Spleen (tissue), 11 donors: ENCODE measurements around the gene SLC25A26. TPM values are rescaled to one million over a fixed set of nuclear protein-coding genes. Genes with fewer than 3 reads are reported as not detected.

Experiments used
- DNase-seq: peaks from one replicate; pipeline ENCODE4 v3.0.0-alpha.2; 2020
- H3K27ac ChIP-seq, 8 donors: fragments of 200-600 bp; sonication (generic) in 7 of 8; 1 replicate in 4 of 8; 2 replicates in 4 of 8; pipeline versions ENCODE4 v1.5.0 to v1.8.0; 2016 to 2021; ENCODE audit warnings: inconsistent platforms in 4 of 8, mild to moderate bottlenecking in 4 of 8, moderate library complexity in 1 of 8
- H3K27me3 ChIP-seq, 7 donors: fragments of 200-600 bp; sonication (generic) in 6 of 7; replicated peaks in 1 of 7; 1 replicate in 4 of 7; 2 replicates in 3 of 7; pipeline versions ENCODE4 v1.5.0 to v1.8.0; 2016 to 2021; ENCODE audit warnings: inconsistent platforms in 3 of 7, mild to moderate bottlenecking in 1 of 7
- H3K36me3 ChIP-seq, 6 donors: fragments of 200-600 bp; sonication (generic) in 5 of 6; 1 replicate in 4 of 6; 2 replicates in 2 of 6; pipeline versions ENCODE4 v1.5.0 to v1.8.0; 2016 to 2021; ENCODE audit warnings: inconsistent platforms in 2 of 6
- H3K4me1 ChIP-seq, 6 donors: fragments of 200-600 bp; sonication (generic) in 5 of 6; 1 replicate in 3 of 6; 2 replicates in 3 of 6; pipeline versions ENCODE4 v1.5.0 to v1.8.0; 2016 to 2021; ENCODE audit warnings: inconsistent platforms in 3 of 6
- H3K4me3 ChIP-seq, 8 donors: fragments of 200-600 bp; sonication (generic) in 7 of 8; 1 replicate in 4 of 8; 2 replicates in 4 of 8; pipeline versions ENCODE4 v1.5.0 to v1.8.0; 2016 to 2021; ENCODE audit warnings: inconsistent platforms in 4 of 8, mild to moderate bottlenecking in 4 of 8, moderate library complexity in 2 of 8
- H3K9me3 ChIP-seq, 8 donors: fragments of 200-600 bp; sonication (generic) in 7 of 8; 1 replicate in 4 of 8; 2 replicates in 4 of 8; pipeline versions ENCODE4 v1.5.0 to v1.8.0; 2016 to 2021; ENCODE audit warnings: inconsistent platforms in 4 of 8
- CTCF ChIP-seq, 11 experiments: fragments of 200-600 bp in 7 of 11; fragments of 450-650 bp in 4 of 11; sonication (generic) in 4 of 11; IDR thresholded peaks in 8 of 11; conservative IDR thresholded peaks in 3 of 11; 1 replicate in 7 of 11; 2 replicates in 4 of 11; pipeline versions ENCODE4 v1.4.0 to v1.8.0; 2016 to 2021; ENCODE audit warnings: antibody characterized with exemption in 11 of 11, inconsistent platforms in 4 of 11, mild to moderate bottlenecking in 1 of 11
- POLR2A ChIP-seq, 3 donors: fragments of 450-650 bp; IDR thresholded peaks; one replicate each; pipeline ENCODE4 v1.5.1; 2017; ENCODE audit warnings: antibody characterized with exemption in 3 of 3, mild to moderate bottlenecking in 1 of 3
- POLR2AphosphoS5 ChIP-seq, 3 donors: sonication (generic); formaldehyde crosslinking; IDR thresholded peaks; one replicate each; pipeline ENCODE4 v1.5.1; 2017; ENCODE audit warnings: antibody characterized with exemption in 3 of 3
- WGBS, 5 donors: extraction: QIAGEN DNeasy Blood & Tissue Kit in 3 of 5; methylation state at CpG; one replicate each; pipeline versions ENCODE4 v1.1.5 to v1.1.7; 2013 to 2018; 5-methylcytosine and 5-hydroxymethylcytosine counted together
- intact Hi-C: fragments of 100-400 bp; cut with DNase I; formaldehyde crosslinking; loops from one replicate; pipeline ENCODE4 v1.15.0; 2023; ENCODE audit warnings: low total_unique reads
- polyA plus RNA-seq, 3 donors: library from polyadenylated mRNA; stranded (reverse); fragments of 200-250 nt; gene quantifications; one replicate each; pipeline ENCODE4 v1.2.1, GENCODE V29; 2013
- total RNA-seq, 7 donors: library from RNA; depleted of rRNA in 3 of 7; stranded (reverse); fragments of >200 nt in 3 of 7; fragmentation: NEBNext Ultra II Directional in 4 of 7; extraction: Animal tissue kit (Norgen Biotek cat#: 25700) in 4 of 7; gene quantifications; one replicate each; pipeline versions ENCODE4 v1.1.0 to v1.2.1, GENCODE V29; 2016 to 2021
- donor health status: healthy with polysubstance abuse.
- donor health status: DM: no; HTN: no; CAD: no; lungs with moderate emphysema.
- donor health status: DM: no; HTN: no; CAD: no.
- donor health status: Bipolar disorder and iron deficiency.
- donor health status: healthy.
- donor health status: DM: no; HTN: no; CAD: no.
- donor health status: DM: yes; HTN: yes; CAD: no.

The SLC25A26 gene
- total and polyA plus RNA-seq, 10 donors, result 14.9 to 20.9 (median 16.0) TPM

DNA sequence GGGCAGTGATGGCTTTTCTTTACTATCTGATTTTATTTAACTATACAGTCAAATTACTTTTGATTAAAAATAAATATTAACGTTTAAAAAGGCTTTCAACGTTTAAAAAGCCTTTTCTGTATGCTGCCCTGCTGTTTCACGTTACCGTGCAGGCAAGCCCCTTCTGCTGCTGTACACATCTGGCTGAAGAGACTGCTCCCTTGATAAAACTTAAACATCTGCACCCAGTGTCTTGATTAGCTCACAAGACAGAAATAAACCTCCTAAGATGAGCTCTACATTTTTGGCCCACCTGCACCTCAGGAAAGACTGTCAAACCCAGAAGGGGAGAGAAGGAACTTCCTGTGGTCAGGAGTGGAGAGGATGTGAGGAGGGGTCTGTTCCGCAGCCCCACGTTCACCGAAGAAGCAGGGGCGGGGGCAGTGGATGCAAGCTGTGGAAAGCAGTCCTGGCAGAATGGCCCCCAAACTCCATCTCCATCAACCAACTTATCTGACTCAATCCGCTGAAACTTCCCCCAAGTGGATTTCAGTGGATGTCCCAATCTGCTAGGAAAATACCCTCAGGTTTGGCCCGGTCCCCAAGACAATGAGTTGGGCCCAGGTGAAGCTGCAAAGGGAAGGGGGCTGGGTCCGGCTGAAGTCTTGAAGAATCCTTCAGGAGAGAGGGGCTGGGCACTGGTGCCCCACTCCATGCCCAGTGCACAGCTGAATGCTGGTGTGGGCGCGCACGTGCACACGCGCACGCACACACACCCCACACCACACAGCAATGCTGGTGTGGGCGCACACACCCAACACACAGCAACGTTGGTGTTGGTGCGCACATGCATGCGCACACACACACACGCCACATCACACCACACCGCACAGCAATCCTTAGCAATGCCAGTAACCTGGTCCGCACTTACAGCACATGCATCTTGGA is 191.4 kb downstream of the SLC25A26 start:
- DNase-seq, result no peak
- Histone ChIP-seq H3K4me1 (peaks cover 0 to 6% (median 0%) of the 10 kb centered on the region in 6 donors), H3K27ac (no peak overlapping the region), H3K4me3 (no peak overlapping the region), H3K36me3 (peaks cover 0 to 78% (median 11%) of the 10 kb centered on the region in 6 donors), H3K27me3 (no peaks in the 10 kb centered on the region), H3K9me3 (no peaks in the 10 kb centered on the region)
- TF ChIP-seq CTCF (IDR thresholded peaks at IDR 0.05 in 8 of 11, conservative IDR thresholded peaks at IDR 0.05 in 3 of 11) (no peak), POLR2AphosphoS5 (IDR thresholded peaks at IDR 0.05) (no peak), POLR2A (IDR thresholded peaks at IDR 0.05) (no peak)
- intact Hi-C loops, result no loop called here
- 82 to 87% (median 85%) methylated on average over 21 to 24 of the region's 24 CpGs for WGBS, 5 donors

- no peak for DNase-seq
- 86 to 93% (median 90%) methylated on average over 5 to 7 of the region's 7 CpGs for WGBS, 5 donors
- TF ChIP-seq CTCF (IDR thresholded peaks at IDR 0.05 in 8 of 11, conservative IDR thresholded peaks at IDR 0.05 in 3 of 11) (no peak), POLR2AphosphoS5 (IDR thresholded peaks at IDR 0.05) (no peak), POLR2A (IDR thresholded peaks at IDR 0.05) (no peak)
- no peak overlapping the region for H3K4me3 ChIP-seq
- H3K27ac ChIP-seq, result no peak overlapping the region
- H3K9me3 ChIP-seq, result no peaks in the 10 kb centered on the region
- H3K36me3 ChIP-seq, result peaks cover 0 to 77% (median 11%) of the 10 kb centered on the region in 6 donors
- H3K27me3 ChIP-seq, result no peaks in the 10 kb centered on the region
- no peaks in the 10 kb centered on the region for H3K4me1 ChIP-seq
- intact Hi-C loops, result no loop called here
Observed at GRCh38 chr3:66413151-66413751, 192.4 kb downstream of the SLC25A26 start.

- 90 to 96% (median 91%) methylated on average over 5 of the region's 5 CpGs for WGBS, 5 donors
- DNase-seq, result no peak
- H3K4me3 ChIP-seq, result no peak overlapping the region
- no peaks in the 10 kb centered on the region for H3K9me3 ChIP-seq
- TF ChIP-seq CTCF (IDR thresholded peaks at IDR 0.05 in 8 of 11, conservative IDR thresholded peaks at IDR 0.05 in 3 of 11), result no peak
- no peak for TF ChIP-seq POLR2AphosphoS5 (IDR thresholded peaks at IDR 0.05)
- TF ChIP-seq POLR2A (IDR thresholded peaks at IDR 0.05), result no peak
- H3K36me3 ChIP-seq, result peaks cover 0 to 68% (median 7%) of the 10 kb centered on the region in 6 donors
- intact Hi-C loops, result no loop called here
- H3K27me3 ChIP-seq, result no peaks in the 10 kb centered on the region
- no peak overlapping the region for H3K27ac ChIP-seq
- no peaks in the 10 kb centered on the region for H3K4me1 ChIP-seq
Observed at GRCh38 chr3:66414846-66415245, 194.0 kb downstream of the SLC25A26 start.

GRCh38 chr3:66415867-66416428 is 195.1 kb downstream of the SLC25A26 start:
- Histone ChIP-seq H3K27ac (no peak overlapping the region), H3K9me3 (peaks cover 0 to 8% (median 5%) of the 10 kb centered on the region in 8 donors), H3K27me3 (no peaks in the 10 kb centered on the region), H3K4me1 (no peaks in the 10 kb centered on the region), H3K36me3 (peaks cover 0 to 57% (median 5%) of the 10 kb centered on the region in 6 donors), H3K4me3 (no peak overlapping the region)
- WGBS, 5 donors, result 67 to 76% (median 72%) methylated on average over 5 of the region's 5 CpGs
- no peak for DNase-seq
- intact Hi-C loops, result no loop called here
- TF ChIP-seq POLR2AphosphoS5 (IDR thresholded peaks at IDR 0.05) (no peak), POLR2A (IDR thresholded peaks at IDR 0.05) (no peak)
